Non-pigmented ciliary epithelial cell (primary cell): ENCODE measurements around the gene TMEM220.
"Not testable (repeated sequence)": the region's sequence is repeated elsewhere in the genome, so short reads cannot be mapped to it uniquely, and the experiment has no call there.

Source experiments
- DNase-seq: peaks from one replicate; pipeline ENCODE4 v3.0.0-alpha.2; 2010; ENCODE audit warnings: low read depth

Gene TMEM220

DNA sequence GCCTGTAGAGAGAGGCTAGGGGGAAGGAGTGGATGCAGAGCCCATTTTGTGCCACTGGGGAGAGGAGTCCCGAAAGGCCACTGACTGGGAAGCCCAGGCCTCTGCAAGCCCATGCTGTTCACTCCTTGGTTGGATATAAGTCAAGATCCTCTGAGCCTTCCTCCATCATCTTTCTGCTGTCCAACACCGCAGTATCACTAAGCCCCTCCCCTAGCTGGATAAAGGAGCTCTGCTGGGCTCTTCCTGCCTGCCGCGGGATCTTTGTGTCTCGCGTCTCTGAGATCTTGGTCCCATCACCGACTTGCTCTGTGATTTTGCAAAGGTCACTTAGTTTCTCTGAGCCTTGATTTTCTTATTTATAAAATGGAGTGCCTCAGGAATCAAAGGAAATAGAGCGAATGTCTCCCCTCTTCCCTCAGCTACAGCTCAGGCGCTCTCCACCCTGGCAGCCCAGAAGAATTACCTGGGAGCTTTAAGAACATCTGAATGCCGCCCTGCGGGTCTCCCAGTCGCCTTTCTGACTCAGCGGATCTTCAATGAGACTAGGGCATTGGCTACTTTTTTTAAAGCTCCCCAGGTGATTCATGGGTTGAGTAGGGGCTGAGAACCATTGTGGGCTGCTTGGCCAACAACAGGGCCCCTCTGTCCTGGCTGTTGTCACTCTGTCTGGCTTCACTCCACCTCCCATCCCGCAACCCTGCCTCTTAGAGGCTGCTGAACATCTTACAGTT is 25.2 kb upstream of the TMEM220 start:
- DNase-seq = no peak

DNA sequence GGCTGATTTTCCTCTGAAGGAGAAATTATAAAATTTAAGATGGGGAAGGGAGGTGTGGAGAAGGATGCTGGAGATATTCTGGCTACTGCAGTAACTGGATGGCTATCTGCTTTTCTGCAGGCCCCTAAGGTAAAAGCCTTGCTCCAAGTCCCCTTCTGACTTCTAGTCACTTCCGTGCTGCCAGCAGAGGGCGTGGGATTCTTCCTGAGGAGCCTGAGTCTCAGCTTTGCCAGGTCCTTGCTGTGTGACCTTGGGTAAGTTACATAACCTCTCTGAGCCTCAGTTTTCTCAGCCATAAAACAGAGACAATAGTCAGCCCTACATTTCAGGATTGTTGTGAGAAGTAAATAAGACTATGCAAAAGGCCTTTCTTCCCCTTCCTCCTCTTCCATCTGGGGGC is 24.3 kb upstream of the TMEM220 start:
- DNase-seq = no peak

DNA sequence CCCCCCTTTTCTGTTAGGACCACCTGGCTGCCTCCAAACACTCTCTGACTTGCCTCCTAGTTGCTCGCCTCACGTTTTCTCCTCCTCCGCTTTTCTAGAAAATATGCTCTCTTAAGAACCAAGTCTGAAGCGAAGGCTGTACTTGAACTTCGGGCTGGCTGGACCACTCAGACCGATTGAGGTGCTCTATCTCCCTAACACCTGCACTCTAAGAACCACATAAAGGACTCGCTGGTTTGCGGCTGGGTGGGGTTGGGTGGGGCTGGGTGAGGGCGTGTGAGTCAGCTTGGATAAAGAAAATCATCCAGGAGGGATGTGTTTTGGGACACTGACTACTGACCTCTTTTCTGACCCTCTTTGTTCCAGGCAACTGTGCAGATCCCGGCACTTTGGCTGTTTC is 22.9 kb upstream of the TMEM220 start:
- no peak for DNase-seq

DNA sequence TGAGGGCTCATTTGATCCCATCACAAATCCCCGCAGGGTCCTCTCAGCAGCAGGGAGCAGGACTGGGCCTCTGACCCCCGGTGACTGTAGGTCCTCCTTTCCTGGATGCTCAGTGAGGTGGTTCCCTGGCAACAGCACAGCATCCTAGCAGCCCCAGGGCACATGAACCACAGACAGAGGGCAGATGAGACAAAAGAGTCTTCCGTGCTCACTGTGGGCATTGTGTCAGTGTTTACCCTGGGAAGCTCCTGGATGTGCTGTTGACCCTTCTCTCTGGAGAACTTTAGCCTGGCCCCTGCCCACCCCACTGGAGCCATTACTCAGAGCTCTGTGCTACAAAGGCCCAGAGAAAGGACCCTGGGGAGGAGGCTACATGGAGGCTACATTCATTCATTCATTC is 21.7 kb upstream of the TMEM220 start:
- DNase-seq = no peak

DNA sequence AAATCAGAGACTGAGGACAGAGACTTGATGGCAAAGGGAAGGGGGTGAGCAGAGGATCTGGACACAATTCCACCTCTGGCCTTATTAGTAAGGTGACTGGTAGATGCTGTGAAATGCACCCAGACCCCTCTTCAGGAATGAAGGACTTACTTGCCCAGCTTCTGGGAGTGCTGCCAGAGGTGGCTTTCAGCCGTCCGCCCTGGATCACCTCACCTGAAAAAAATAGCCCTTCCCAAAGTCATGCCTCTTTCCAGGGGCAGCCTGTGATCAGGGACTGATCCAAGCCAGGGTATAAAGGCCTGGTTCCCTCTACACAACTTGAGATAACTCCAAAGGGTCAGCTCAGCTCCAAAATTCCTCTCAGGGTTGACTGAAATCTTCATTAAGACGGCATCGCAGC is 20.4 kb upstream of the TMEM220 start:
- DNase-seq = no peak

DNA sequence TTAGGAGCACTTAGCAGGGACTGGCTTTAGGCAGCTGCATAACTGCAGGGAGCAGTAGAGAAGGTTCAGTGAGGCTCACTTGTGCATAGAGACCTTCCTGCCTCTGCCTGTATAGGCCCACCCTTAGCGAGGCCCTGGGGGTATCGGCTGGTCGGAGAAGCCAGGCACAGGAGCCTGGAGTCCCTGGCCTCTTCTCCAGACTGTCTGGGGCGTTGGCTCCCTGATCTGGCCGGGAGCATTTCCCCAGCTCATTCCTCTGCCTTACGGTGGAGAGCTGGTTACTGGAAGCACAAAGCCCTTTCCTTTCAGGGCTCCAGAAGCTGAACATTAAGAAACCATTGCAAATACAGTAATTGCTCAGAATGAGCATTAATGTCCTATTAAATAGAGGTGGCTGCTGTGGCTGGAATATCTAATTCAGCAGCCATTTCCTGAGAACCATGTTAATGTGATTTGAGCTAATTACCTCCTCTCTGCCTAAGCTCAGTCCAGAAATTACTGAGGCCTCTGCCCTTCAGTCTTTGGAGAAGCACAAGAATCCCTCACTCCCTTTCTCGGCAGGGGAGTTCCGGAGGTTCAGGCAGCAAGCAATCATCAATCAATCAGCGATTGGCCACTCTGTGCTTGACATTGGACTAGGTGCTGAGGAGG is 18.8 kb upstream of the TMEM220 start:
- no peak for DNase-seq

DNA sequence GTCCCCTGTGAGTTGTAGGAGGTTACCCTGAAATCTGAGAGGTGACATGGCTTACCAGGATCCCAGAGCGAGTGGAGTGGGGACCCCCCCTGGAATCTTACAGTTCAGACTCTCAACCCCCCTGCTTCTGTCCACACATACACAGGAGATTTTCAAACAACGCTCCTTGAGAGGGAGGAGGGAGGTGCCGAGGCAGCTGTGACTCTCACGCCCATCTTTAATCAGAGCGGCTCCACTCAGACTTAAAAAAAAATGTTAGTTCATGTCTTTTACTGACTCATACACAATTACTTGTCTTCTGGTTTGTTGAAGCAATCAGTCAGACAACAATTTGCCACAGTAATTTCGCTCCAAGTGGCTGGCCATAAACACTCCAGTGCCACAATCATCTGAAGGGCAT is 15.4 kb upstream of the TMEM220 start:
- no peak for DNase-seq

DNA sequence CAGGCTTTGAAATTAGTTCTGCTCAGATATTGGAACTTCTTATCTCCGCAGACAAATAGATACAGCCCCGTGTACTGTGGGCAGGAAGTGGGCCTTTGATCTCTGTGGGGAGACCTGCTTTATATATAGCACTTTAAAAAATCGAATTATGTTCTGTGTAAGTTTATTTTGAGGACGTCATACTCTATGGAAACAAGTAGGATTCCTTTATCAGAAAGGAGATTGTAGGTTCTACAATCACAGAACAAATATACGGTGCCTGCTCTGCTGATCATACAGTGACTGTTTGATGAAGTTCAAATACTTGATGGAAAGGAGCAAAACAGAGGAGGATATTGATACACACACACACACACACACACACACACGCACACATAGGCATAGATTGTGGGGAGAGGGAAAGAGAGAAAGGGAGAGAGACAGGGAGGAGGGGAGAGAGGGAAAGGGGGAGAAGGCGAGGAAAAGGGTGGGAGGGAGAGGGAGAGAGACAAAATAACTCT is 14.7 kb upstream of the TMEM220 start:
- DNase-seq = no peak

DNA sequence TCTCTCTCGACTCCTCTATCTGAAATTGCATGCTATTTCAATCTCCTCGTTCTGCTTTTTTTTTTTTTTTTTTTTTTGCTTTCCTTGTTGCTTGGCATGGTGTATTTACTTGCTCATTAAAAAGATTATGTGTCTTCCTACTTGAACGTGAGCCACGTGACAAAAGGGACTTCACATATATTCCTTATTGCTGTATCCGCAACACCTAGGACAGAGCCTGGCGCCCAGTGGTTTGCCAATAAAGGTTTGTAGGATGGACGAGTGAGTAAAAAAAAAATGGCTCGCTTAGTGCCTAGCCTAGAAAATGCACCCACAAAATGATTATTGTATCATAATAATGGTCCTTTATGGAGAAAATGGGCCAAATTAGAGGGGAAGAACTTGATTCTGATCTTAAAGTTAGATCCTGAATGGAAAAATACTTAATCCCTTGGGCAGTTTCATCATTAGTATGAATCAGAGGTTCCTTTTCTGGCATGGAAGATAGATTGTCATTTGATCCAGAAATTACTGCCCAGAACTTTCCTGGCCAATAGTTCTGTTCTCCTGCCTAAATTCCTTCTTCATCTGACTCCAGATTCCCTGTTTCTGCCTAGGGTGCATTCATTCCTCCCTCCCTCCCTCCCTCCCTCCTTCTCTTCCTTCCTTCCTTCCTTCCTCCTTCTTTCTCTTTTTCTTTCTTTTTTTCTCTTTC is 13.6 kb upstream of the TMEM220 start:
- no peak for DNase-seq

DNA sequence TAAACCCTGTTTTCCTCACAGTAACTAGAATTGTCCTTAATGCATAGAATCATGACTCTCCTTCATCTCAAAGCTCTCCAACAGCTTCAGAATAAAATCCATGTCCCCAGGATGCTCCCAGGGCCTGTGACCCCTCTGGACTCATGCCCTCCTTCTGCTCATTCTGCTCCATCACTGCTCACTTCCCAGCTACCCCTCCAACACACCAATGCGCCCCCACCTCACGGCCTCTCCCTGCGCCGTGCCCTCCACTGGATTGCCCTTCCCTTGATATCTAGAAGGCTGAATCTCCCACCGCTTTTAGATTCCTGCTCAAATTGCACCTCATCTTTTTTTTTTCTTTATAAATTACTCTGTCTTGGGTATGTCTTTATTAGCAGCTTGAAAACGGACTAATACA is 12.6 kb upstream of the TMEM220 start:
- no peak for DNase-seq

DNA sequence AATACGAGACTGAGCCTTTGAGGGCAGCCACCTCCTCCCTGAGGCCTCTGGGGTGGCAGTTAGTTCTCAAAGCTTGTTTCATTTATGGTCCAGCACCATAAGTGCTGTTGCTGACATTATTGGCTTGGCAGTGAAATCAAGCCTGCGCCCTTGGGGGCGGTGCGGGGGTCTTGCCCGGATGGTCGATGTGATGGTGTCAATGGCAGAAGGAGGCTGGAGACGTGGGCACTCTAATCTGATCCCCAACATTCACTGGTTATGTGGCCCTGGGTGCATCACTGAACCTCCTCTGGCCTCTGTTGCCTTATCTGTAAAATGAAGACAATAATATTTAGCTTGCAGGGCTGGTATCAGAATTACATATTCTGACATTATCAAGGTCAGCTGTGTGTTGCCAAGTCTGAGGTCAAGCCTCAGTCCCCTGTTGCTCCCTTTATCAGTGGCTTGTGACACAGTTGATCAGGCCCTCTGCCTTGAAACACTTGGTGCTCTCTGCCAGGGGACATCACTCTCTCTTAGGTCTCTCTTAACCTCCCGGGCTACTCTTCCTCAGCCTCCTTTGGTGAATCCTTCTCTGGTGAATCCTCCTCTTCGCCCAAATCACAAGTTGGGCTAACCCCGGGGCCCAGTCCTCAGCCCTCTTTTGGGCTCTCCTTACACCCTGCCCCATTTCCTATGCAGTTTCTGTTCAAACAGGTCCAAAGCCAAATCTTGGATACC is 11.8 kb upstream of the TMEM220 start:
- DNase-seq = no peak

DNA sequence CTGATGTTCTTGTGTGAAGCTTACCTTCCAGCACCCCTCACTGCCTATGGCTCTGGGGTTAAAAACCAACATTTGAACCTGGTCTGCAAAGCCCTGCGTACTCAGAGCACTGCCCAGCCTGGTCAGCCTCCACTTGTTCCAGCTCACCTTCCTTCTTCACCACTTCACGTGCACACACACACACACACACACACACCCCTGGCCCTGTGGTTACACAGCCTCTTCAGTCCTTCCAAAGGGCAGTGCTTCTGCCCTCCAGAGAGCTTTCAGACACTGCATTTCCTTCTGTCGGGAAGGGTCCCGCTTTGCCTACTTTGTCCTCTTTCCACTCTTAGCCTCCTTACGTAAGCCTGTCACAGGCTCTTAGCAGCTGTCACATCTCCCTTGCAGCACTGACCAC is 9.6 kb upstream of the TMEM220 start:
- DNase-seq = no peak

DNA sequence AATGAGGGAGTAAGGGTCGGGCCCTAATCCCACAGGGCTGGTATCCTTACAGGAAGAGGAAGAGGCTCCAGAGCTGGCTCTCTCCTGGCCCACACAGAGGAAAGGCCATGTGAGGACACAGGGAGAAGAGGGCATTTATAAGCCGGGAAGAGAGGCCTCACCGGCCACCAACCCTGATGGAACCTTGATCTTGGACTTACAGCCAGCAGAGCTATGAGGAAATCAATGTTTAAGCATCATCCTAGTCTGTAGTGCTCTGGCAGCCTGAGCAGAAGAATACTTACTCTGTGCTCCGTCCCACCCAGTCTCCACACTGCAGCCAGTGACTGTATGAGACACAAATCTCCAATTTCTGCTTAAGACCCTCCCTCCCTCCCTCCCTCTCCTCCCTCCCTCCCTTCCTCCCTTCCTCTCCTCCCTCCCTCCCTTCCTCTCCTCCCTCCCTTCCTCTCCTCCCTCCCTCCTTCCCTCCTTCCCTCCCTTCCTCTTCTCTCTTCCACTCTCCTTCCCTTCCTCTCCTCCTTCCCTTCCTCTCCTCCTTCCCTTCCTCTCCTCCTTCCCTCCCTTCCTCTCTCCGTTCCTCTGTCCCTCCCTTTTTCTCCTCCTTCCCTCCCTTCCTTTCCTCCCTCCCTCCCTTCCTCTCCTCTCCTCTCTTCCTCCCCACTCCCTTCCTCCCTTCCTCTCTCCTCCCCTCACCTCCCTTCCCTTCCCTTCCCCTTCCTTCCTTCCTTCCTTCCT is 8.9 kb upstream of the TMEM220 start:
- no peak for DNase-seq

DNA sequence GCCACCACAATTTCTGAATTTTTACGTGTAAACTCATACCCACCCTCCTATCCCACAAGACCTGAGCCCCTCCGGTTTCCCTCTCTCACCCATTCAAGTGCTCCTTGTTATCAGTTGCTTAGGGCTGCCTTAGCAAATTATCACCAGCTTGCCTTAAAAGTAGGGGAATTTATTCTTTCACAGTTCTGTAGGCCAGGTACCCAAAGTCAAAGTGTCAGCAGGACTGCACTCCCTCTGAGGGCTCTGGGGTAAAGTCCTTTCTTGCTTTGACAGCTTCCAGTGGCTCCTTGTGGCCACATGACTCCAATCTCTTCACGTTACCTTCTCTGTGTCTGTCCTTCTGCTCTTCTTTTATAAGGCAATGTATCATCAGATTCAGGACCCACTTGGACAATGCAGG is 7.9 kb upstream of the TMEM220 start:
- DNase-seq = no peak

DNA sequence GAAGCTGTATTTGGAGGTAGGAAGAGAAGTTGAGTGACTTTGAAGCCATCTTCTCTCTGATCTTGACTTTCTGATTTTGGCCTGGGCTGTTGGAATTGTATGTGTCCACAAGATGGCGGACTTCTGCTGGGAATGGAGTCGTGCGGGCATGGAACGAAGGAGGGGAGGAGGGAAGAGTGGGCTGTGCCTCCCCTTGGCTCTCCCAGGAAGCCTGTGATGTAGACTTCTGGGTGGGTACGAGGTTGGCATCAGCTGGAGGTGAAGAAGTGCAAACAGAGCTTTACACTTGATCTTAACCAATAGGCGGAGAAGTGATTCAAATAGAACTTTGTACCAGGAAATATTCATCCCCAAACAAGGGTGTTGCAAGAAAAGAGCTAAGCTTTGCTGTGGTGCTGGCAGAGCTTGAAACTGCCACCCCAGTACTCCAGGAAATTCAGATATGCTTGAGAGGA is 7.4 kb upstream of the TMEM220 start:
- DNase-seq = no peak

DNA sequence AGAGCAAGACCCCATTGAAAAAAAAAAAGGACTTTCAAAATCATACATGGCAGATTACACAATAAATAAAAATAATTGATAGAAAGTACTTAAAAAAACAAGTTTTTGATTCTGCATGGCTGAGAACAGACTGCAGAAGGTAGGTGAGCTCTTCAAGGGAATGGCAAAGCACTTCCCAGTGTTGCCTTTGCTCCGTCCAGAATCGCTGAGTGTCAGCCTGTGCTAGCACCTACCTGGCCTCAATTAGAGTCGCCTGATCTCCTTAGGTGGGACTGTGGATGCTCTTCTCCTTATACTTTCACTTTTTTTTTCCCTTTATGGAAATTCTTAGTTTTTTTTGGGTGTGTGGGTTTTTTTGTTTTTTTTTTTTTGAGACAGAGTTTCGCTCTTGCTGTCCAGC is 6.0 kb upstream of the TMEM220 start:
- no peak for DNase-seq

DNA sequence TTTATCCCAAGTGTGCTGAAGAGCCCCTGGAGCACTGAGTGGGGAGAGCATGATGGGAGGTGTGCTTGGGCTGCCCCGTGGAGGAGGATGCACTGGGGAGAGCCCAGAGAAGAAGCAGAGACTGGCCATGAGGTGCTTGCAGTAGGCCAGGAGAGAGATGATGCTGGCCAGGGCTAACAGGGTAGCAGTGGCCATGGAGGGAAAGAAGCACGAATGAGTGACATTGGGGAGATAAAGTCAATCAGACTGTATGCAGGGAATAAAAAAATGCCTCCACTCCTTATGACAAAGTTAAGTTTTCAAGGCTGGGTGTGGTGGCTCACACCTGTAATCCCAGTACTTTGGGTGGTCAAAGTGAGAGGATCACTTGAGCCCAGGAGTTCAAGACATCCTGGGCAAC is 5.4 kb upstream of the TMEM220 start:
- no peak for DNase-seq

DNA sequence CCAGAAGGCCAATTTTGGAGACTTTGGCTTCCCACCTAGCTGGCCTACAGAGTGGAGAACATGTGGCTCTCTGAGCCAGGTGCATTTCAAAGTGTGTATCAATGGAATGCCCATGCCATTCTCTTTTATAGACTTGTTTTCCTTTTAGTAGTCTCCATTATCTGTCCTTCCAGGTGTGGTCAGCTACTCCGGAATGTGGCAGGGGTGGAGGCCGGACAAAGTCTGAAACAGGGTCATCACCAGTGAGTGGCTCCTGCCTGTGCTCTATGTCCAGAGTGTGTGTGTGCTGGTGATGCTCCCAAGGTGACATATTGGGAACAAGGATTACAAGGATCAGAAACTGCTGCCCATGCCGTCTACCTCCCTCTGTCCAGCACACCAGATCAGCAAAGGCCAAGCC is 3.8 kb upstream of the TMEM220 start:
- DNase-seq = no peak

DNA sequence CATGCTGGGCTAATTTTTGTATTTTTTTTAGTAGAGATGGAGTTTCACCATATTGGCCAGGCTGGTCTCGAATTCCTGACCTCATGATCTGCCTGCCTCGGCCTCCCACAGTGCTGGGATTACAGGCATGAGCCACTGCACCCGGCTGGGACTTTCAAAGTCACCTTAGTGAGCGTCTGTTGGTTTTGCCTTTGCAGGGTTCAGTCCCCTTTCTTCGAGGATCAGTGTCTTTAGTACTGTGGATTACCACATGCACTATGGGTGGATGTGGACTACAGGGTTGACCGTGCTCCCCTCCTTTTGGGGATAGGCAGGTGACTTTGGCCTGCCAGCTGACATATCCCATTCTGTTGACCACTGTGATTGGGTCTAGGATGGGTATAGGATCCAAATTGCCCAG is 2.3 kb upstream of the TMEM220 start:
- not testable (repeated sequence) for DNase-seq

DNA sequence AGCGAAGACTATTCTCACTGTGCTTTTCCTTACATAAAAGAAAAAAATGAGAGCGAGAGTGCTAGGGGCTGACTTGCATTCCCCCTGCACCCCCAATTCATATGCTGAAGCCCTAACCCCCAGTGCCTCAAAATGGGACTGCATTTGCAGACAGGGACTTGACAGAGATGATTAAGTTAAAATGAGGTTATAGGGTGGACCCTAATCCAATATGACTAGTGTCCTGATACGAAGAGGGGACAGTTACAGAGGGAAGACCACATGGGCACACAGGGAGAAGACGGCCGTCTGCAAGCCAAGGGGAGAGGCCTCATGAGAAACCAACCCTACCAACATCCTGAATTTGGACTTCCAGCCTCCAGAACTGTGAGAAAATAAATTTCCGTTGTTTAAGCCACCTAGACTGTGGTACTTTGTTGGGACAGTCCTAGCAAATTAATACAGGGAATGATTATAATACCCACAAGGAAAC is 1.6 kb upstream of the TMEM220 start:
- no peak for DNase-seq

DNA sequence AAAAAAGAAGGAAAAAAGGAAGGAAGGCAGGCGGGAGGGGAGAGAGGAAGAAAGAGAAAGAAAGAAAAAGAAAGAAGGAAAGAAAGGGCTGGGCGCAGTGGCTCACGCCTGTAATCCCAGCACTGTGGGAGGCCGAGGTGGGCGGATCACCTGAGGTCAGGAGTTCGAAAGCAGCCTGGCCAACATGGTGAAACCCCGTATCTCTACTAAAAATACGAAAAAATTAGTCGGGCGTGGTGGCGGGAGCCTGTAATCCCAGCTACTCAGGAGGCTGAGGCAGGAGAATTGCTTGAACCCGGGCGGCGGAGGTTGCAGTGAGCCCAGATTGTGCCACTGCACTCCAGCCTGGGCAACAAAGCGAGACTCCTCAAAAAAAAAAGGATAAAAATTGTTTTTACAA is 424 bp upstream of the TMEM220 start:
- not testable (repeated sequence) for DNase-seq
